Measurements from ENCODE around the gene FOXL1.

GRCh38 chr16:86545481-86545880, 32.9 kb upstream of the FOXL1 start:
- no peak for TF ChIP-seq SIN3A (IDR thresholded peaks at IDR 0.05; ENCODE audit: borderline replicate concordance, insufficient read depth, low read length)
- TF ChIP-seq TAF1 (IDR thresholded peaks at IDR 0.05; ENCODE audit: borderline replicate concordance, insufficient read depth, low read length) = no peak
- no peak for TF ChIP-seq POLR2AphosphoS5 (IDR thresholded peaks at IDR 0.05; ENCODE audit: low read depth, low read length)
- no peak for TF ChIP-seq REST (IDR thresholded peaks at IDR 0.05; ENCODE audit: insufficient read depth in 1 of 2, low read depth in 2 of 2, low read length in 2 of 2)
- no peak for TF ChIP-seq FOXP2 (optimal IDR thresholded peaks at IDR 0.05; ENCODE audit: borderline replicate concordance, extremely low read depth, extremely low read length, insufficient read depth)

Measured in PFSK-1 (cell line).